Suprapubic skin (tissue), 4 donors: ENCODE data around the gene PIP4P1. TPM values are rescaled to one million over a fixed set of nuclear protein-coding genes. Genes with fewer than 3 reads are reported as not detected.

Source experiments
- DNase-seq, 2 donors: peaks; one replicate each; pipeline ENCODE4 v3.0.0-alpha.2; 2019; ENCODE audit warnings: low spot score in 2 of 2
- H3K27ac ChIP-seq: fragments of 200-600 bp; sonication (generic); one replicate; pipeline ENCODE4 v1.5.1; 2019
- H3K27me3 ChIP-seq: fragments of 200-600 bp; sonication (generic); one replicate; pipeline ENCODE4 v1.5.1; 2019
- H3K36me3 ChIP-seq: fragments of 200-600 bp; sonication (generic); one replicate; pipeline ENCODE4 v1.5.1; 2019
- H3K4me1 ChIP-seq: fragments of 200-600 bp; sonication (generic); one replicate; pipeline ENCODE4 v1.5.1; 2019
- H3K4me3 ChIP-seq: fragments of 200-600 bp; sonication (generic); one replicate; pipeline ENCODE4 v1.5.1; 2019; ENCODE audit warnings: mild to moderate bottlenecking
- H3K9me3 ChIP-seq: fragments of 200-600 bp; sonication (generic); one replicate; pipeline ENCODE4 v1.5.1; 2019
- EP300 ChIP-seq: sonication (generic); formaldehyde crosslinking; IDR thresholded peaks from one replicate; pipeline ENCODE4 v1.6.1; 2017; ENCODE audit warnings: antibody characterized with exemption
- POLR2A ChIP-seq, 2 donors: fragments of 450-650 bp; IDR thresholded peaks; one replicate each; pipeline ENCODE4 v1.6.1; 2017; ENCODE audit warnings: antibody characterized with exemption in 2 of 2, mild to moderate bottlenecking in 2 of 2, moderate library complexity in 2 of 2
- POLR2AphosphoS5 ChIP-seq, 3 donors: sonication (generic); formaldehyde crosslinking; IDR thresholded peaks; one replicate each; pipeline ENCODE4 v1.6.1; 2017; ENCODE audit warnings: antibody characterized with exemption in 3 of 3
- WGBS: methylation state at CpG from one replicate; pipeline ENCODE4 v1.1.5; 2018; 5-methylcytosine and 5-hydroxymethylcytosine counted together
- total RNA-seq, 4 donors: library from RNA; depleted of rRNA; stranded (reverse); fragments of >200 nt; gene quantifications; one replicate each; pipeline ENCODE4 v1.1.0, GENCODE V29; 2016
- TF ChIP-seq, protein P1 (sequence below), 2 donors: fragments of 200-600 bp in 1 of 2; fragments of 450-650 bp in 1 of 2; sonication (generic) in 1 of 2; IDR thresholded peaks; one replicate each; pipeline ENCODE4 v1.5.1; 2016 to 2019; ENCODE audit warnings: antibody characterized with exemption in 2 of 2, mild to moderate bottlenecking in 1 of 2, moderate library complexity in 1 of 2

PIP4P1 gene
- total RNA-seq, 4 donors from 2014 or later, result 23.7 to 36.5 (median 28.9) TPM

DNA sequence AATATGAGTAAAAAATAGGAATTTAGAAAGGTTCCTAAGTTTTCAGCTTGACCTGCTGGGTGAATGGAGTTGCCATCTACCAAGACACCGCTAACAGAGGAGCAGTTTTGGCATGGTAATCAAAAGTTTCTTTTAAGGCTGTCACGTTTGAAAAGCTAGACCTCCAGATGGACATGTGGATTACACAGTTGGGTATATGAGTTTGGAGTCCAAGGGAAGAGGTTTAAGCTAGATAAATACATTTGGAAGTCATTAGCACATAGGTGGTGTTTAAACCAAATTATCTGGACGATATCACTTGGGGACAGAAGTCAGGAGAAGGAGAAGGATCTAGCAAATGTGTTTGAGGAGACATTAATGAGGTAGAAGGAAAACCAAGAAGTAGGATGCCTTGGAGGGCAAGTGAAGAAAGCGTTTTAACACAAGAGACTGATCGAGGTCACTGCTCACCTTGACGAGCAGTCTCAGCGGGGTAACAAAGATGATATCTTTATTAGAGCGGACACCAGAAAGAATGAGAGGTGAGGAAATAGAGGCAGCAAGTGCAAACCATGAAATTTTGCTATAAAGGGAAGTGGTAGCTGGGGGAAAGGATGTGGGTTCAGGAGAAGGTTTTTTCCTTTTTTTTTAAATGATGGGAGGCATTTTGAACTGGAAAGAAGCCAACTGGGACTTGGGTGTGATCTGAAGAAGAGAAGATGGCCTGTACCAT, 25.6 kb upstream of the PIP4P1 start:
- Histone ChIP-seq H3K4me1 (peaks cover 16% of the 10 kb centered on the region), H3K36me3 (no peaks in the 10 kb centered on the region), H3K4me3 (no peak overlapping the region), H3K27me3 (no peaks in the 10 kb centered on the region), H3K9me3 (no peaks in the 10 kb centered on the region), H3K27ac (no peak overlapping the region)
- 74% methylated on average over 8 of the region's 8 CpGs for WGBS
- DNase-seq, result no peak
- TF ChIP-seq, protein P1, sequence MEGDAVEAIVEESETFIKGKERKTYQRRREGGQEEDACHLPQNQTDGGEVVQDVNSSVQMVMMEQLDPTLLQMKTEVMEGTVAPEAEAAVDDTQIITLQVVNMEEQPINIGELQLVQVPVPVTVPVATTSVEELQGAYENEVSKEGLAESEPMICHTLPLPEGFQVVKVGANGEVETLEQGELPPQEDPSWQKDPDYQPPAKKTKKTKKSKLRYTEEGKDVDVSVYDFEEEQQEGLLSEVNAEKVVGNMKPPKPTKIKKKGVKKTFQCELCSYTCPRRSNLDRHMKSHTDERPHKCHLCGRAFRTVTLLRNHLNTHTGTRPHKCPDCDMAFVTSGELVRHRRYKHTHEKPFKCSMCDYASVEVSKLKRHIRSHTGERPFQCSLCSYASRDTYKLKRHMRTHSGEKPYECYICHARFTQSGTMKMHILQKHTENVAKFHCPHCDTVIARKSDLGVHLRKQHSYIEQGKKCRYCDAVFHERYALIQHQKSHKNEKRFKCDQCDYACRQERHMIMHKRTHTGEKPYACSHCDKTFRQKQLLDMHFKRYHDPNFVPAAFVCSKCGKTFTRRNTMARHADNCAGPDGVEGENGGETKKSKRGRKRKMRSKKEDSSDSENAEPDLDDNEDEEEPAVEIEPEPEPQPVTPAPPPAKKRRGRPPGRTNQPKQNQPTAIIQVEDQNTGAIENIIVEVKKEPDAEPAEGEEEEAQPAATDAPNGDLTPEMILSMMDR (IDR thresholded peaks at IDR 0.05), result no peak
- TF ChIP-seq POLR2AphosphoS5 (IDR thresholded peaks at IDR 0.05) (no peak), POLR2A (IDR thresholded peaks at IDR 0.05) (no peak), EP300 (no peak)

DNA sequence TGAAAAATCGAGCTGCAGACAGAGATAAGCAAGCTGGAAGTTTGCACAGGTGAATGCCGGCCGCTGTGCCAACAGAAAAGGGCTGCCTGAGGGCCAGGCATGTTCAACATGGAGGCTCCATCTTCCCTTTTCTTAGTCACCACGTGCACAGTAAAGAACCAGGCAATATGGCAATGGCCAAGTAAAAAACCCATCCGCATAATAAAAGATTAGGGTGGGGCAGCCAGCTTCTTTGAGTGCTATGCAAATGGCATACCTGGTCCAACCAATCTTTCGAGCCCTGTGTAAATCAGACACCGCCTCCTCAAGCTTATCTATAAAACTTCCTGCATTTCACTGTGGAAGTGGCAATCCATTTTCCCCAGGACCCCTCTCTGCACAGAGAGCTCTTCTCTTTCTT, 24.7 kb upstream of the PIP4P1 start:
- H3K9me3 ChIP-seq, result no peaks in the 10 kb centered on the region
- no peaks in the 10 kb centered on the region for H3K36me3 ChIP-seq
- no peaks in the 10 kb centered on the region for H3K27me3 ChIP-seq
- H3K27ac ChIP-seq, result no peak overlapping the region
- H3K4me1 ChIP-seq, result peaks cover 16% of the 10 kb centered on the region
- 48% methylated on average over 7 of the region's 7 CpGs for WGBS
- no peak for DNase-seq
- no peak overlapping the region for H3K4me3 ChIP-seq
- TF ChIP-seq EP300 (no peak), POLR2A (IDR thresholded peaks at IDR 0.05) (no peak)
- TF ChIP-seq, protein P1 (IDR thresholded peaks at IDR 0.05), result no peak

DNA sequence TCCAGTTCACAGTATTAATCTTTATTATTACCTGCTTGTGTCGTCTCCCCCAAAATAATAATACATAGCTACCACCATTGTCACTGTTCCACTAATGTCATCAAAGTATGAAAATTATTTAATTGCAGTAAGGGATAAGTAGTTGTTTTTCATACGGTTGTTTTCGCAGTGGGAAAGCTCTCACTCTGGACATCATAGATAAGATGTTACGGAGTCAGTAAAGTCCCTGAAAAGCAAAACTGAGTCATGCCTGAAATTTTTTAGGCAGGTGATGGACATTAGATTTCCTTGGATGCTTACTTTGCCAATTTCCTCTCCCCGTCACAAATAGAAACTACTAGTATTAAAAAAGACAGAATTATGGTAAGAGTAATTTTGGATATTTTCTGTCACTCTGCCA, 21.1 kb upstream of the PIP4P1 start:
- Histone ChIP-seq H3K4me1 (peaks cover 3% of the 10 kb centered on the region), H3K27me3 (no peaks in the 10 kb centered on the region), H3K27ac (no peak overlapping the region), H3K9me3 (no peaks in the 10 kb centered on the region), H3K4me3 (no peak overlapping the region), H3K36me3 (peaks cover 4% of the 10 kb centered on the region)
- no peak for DNase-seq
- TF ChIP-seq EP300, result no peak
- TF ChIP-seq, protein P1 (IDR thresholded peaks at IDR 0.05), result no peak
- no peak for TF ChIP-seq POLR2AphosphoS5 (IDR thresholded peaks at IDR 0.05)
- TF ChIP-seq POLR2A (IDR thresholded peaks at IDR 0.05), result no peak
- WGBS, result 94% methylated on average over 5 of the region's 5 CpGs

DNA sequence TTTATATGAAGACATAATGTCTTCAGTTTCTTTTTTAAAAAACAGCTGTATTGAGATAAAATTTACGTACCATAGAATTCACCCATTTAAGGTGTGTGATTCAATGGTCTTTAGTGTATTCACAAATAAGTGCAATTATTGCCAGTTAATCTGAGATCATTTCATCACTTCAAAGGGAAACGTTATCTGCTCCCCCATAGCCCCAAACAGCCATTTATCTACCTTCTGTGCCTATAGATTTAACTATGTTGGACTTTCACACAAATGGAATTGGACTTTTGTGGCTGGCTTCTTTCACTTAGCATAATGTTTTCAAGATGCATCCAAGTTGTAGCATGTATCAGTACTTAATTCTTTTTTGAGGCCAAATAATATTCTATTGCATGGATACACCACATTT, 17.7 kb upstream of the PIP4P1 start:
- Histone ChIP-seq H3K9me3 (no peaks in the 10 kb centered on the region), H3K36me3 (peaks cover 38% of the 10 kb centered on the region), H3K4me1 (peaks cover 15% of the 10 kb centered on the region), H3K27ac (no peak overlapping the region), H3K27me3 (no peaks in the 10 kb centered on the region), H3K4me3 (no peak overlapping the region)
- no peak for TF ChIP-seq EP300
- no peak for TF ChIP-seq POLR2AphosphoS5 (IDR thresholded peaks at IDR 0.05)
- TF ChIP-seq POLR2A (IDR thresholded peaks at IDR 0.05), result no peak
- TF ChIP-seq, protein P1 (IDR thresholded peaks at IDR 0.05), result no peak
- no peak for DNase-seq
- WGBS, result 91% methylated on average over 2 of the region's 2 CpGs

DNA sequence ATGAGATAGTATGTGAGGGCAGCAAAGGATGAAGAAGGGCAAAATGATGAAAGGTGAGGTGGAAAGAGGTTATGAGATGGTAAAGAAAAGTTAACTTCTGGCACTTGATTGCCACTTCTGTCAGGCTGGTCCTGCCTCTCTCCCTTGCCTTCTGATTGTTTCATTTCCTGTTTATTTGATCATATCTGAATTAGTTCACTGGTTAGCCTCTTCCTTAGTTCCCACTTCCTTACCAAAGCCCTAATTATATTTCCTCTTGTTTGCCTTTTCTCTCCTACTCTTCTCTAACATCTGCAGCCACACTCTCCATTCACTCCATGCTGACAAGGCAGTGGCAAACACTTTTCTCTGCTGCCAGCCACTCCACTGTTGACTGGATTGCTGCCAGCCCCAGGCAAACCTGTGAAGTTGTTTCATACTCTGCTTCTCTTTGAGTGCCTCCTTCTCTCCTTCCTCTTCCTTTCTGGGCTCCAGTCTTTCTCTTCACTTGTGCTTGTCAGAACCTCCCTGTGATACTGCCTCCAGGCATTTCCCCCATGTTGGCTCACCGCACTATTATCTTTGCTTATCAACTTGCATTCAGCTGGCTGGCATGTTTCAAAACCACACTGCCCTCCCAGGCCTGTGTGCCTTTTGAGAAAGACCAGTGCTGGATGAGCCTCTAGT, 16.1 kb upstream of the PIP4P1 start:
- no peak for TF ChIP-seq POLR2A (IDR thresholded peaks at IDR 0.05)
- Histone ChIP-seq H3K4me3 (no peak overlapping the region), H3K9me3 (no peaks in the 10 kb centered on the region), H3K27ac (no peak overlapping the region), H3K27me3 (no peaks in the 10 kb centered on the region), H3K36me3 (peaks cover 53% of the 10 kb centered on the region), H3K4me1 (peaks cover 15% of the 10 kb centered on the region)
- no peak for DNase-seq
- WGBS, result 44% methylated on average over 1 of the region's 1 CpG
